Breast epithelium (tissue), 4 donors: ENCODE data around the gene HAO1. TPM values are rescaled to one million over a fixed set of nuclear protein-coding genes. Genes with fewer than 3 reads are reported as not detected.

Source experiments
- DNase-seq, 2 donors: peaks; one replicate each; pipeline ENCODE4 v3.0.0-alpha.2; 2019; ENCODE audit warnings: low spot score in 2 of 2
- H3K27ac ChIP-seq, 2 donors: fragments of 200-600 bp; sonication (generic) in 1 of 2; one replicate each; pipeline ENCODE4 v1.5.1; 2016 to 2019; ENCODE audit warnings: mild to moderate bottlenecking in 1 of 2
- H3K27me3 ChIP-seq, 2 donors: fragments of 200-600 bp; sonication (generic) in 1 of 2; one replicate each; pipeline versions ENCODE4 v1.5.1 to v1.6.0; 2017 to 2019; ENCODE audit warnings: control low read depth in 1 of 2, mild to moderate bottlenecking in 1 of 2
- H3K36me3 ChIP-seq: fragments of 200-600 bp; one replicate; pipeline ENCODE4 v1.5.1; 2019
- H3K4me1 ChIP-seq, 2 donors: fragments of 200-600 bp; sonication (generic); one replicate each; pipeline ENCODE4 v1.5.1; 2016 to 2019; ENCODE audit warnings: control low read depth in 1 of 2
- H3K4me3 ChIP-seq, 3 donors: fragments of 200-600 bp; sonication (generic); 1 replicate in 2 of 3; 2 replicates in 1 of 3; pipeline ENCODE4 v1.5.1; 2016 to 2019; ENCODE audit warnings: mild to moderate bottlenecking in 3 of 3, moderate library complexity in 2 of 3
- H3K9me3 ChIP-seq, 2 donors: fragments of 200-600 bp; sonication (generic) in 1 of 2; one replicate each; pipeline ENCODE4 v1.5.1; 2016 to 2019; ENCODE audit warnings: control low read depth in 1 of 2
- POLR2A ChIP-seq: fragments of 450-650 bp; IDR thresholded peaks from one replicate; pipeline ENCODE4 v1.6.1; 2016; ENCODE audit warnings: antibody characterized with exemption, mild to moderate bottlenecking, moderate library complexity
- POLR2AphosphoS5 ChIP-seq, 3 donors: sonication (generic); formaldehyde crosslinking; IDR thresholded peaks; one replicate each; pipeline ENCODE4 v1.6.1; 2017; ENCODE audit warnings: antibody characterized with exemption in 3 of 3
- intact Hi-C: fragments of 100-400 bp; cut with DNase I; formaldehyde crosslinking; loops from one replicate; pipeline ENCODE4 v1.15.1; 2023; ENCODE audit warnings: low total_unique reads
- total RNA-seq, 3 donors: library from RNA; depleted of rRNA; stranded (reverse); fragments of >200 nt; gene quantifications; one replicate each; pipeline ENCODE4 v1.1.0, GENCODE V29; 2016
- TF ChIP-seq, protein P1 (sequence below), 3 donors: fragments of 450-650 bp; IDR thresholded peaks; one replicate each; pipeline ENCODE4 v1.5.1; 2016 to 2017; ENCODE audit warnings: antibody characterized with exemption in 3 of 3, mild to moderate bottlenecking in 3 of 3, moderate library complexity in 3 of 3

Gene HAO1
- total RNA-seq, 3 donors from 2014 or later = not detected

DNA sequence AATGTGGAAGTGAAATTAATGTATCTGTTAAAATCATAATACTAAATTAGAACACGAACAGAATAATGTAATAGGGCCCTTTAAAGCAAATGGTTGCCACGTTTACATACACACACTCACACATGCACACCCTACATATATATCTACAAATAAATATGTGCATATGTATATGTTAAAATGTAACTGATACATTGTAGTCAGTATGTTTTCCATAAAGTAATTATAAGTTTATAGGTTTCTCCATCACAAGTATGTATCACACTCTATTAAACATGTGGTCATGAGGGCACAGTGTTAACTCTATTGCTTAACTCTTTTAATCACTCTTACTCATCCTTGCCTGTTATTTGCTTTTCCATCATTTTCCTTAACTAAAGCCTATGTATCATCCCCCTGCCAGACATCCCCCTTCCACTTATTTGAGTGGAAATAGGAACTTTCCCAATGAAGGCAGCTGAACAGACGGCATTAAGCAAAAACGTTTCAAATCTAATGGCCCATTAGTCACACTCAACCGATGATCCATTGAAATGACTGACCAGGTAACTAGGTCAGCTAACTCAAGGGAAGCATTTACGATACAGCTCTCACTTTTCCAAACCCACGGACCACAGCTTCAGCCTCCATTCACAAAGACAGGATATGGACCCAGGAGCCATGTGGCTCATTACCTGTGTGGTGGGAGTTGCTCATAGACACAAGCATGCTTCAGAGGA, 89.3 kb downstream of the HAO1 start:
- Histone ChIP-seq H3K27ac (no peak overlapping the region), H3K4me3 (no peak overlapping the region), H3K4me1 (no peaks in the 10 kb centered on the region), H3K27me3 (no peaks in the 10 kb centered on the region), H3K9me3 (no peaks in the 10 kb centered on the region), H3K36me3 (no peaks in the 10 kb centered on the region)
- intact Hi-C loops = no loop called here
- TF ChIP-seq POLR2AphosphoS5 (IDR thresholded peaks at IDR 0.05) = no peak
- no peak for TF ChIP-seq POLR2A
- TF ChIP-seq, protein P1, sequence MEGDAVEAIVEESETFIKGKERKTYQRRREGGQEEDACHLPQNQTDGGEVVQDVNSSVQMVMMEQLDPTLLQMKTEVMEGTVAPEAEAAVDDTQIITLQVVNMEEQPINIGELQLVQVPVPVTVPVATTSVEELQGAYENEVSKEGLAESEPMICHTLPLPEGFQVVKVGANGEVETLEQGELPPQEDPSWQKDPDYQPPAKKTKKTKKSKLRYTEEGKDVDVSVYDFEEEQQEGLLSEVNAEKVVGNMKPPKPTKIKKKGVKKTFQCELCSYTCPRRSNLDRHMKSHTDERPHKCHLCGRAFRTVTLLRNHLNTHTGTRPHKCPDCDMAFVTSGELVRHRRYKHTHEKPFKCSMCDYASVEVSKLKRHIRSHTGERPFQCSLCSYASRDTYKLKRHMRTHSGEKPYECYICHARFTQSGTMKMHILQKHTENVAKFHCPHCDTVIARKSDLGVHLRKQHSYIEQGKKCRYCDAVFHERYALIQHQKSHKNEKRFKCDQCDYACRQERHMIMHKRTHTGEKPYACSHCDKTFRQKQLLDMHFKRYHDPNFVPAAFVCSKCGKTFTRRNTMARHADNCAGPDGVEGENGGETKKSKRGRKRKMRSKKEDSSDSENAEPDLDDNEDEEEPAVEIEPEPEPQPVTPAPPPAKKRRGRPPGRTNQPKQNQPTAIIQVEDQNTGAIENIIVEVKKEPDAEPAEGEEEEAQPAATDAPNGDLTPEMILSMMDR (IDR thresholded peaks at IDR 0.05) = no peak
- no peak for DNase-seq

GRCh38 chr20:7849675-7850074, 90.6 kb downstream of the HAO1 start:
- H3K4me3 ChIP-seq = no peak overlapping the region
- H3K36me3 ChIP-seq = no peaks in the 10 kb centered on the region
- no peak overlapping the region for H3K27ac ChIP-seq
- no peak for DNase-seq
- H3K4me1 ChIP-seq = no peaks in the 10 kb centered on the region
- H3K27me3 ChIP-seq = no peaks in the 10 kb centered on the region
- intact Hi-C loops = no loop called here
- no peaks in the 10 kb centered on the region for H3K9me3 ChIP-seq
- TF ChIP-seq, protein P1 (IDR thresholded peaks at IDR 0.05) = no peak
- TF ChIP-seq POLR2AphosphoS5 (IDR thresholded peaks at IDR 0.05) = no peak
- no peak for TF ChIP-seq POLR2A

GRCh38 chr20:7848351-7848750, 91.9 kb downstream of the HAO1 start:
- Histone ChIP-seq H3K4me1 (no peaks in the 10 kb centered on the region), H3K27me3 (no peaks in the 10 kb centered on the region), H3K27ac (no peak overlapping the region), H3K4me3 (no peak overlapping the region), H3K36me3 (no peaks in the 10 kb centered on the region), H3K9me3 (no peaks in the 10 kb centered on the region)
- TF ChIP-seq POLR2AphosphoS5 (IDR thresholded peaks at IDR 0.05) (no peak), POLR2A (no peak)
- TF ChIP-seq, protein P1 (IDR thresholded peaks at IDR 0.05) = no peak
- intact Hi-C loops = no loop called here
- no peak for DNase-seq

DNA sequence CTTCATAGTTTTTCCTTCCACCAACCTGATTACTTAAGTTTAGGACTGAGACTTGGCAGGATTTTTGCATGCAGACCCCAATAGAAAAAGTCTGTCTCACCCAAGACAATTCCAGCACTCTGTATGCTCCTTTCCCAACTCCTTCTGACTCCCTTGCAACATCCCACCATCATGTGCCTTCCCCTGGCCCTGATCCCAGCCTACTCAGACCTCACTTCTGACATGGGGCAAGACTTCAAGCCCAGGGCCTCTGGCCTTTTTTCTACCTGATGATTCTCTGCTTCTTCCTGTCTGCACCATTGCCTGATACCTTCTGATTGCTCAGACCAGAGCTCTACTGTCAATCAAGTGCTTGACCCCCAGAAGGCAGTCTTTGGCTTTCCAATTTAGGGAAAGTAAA, 96.6 kb downstream of the HAO1 start:
- Histone ChIP-seq H3K36me3 (no peaks in the 10 kb centered on the region), H3K27ac (no peak overlapping the region), H3K9me3 (no peaks in the 10 kb centered on the region), H3K4me1 (no peaks in the 10 kb centered on the region), H3K27me3 (no peaks in the 10 kb centered on the region), H3K4me3 (no peak overlapping the region)
- TF ChIP-seq POLR2A (no peak), POLR2AphosphoS5 (IDR thresholded peaks at IDR 0.05) (peak in 1 of 3 donors; percentile 14)
- TF ChIP-seq, protein P1 (IDR thresholded peaks at IDR 0.05) = no peak
- intact Hi-C loops = no loop called here
- DNase-seq = no peak

- no peak for TF ChIP-seq POLR2AphosphoS5 (IDR thresholded peaks at IDR 0.05)
- TF ChIP-seq, protein P1 (IDR thresholded peaks at IDR 0.05) = no peak
- TF ChIP-seq POLR2A = no peak
- Histone ChIP-seq H3K27ac (no peak overlapping the region), H3K36me3 (no peaks in the 10 kb centered on the region), H3K4me1 (no peaks in the 10 kb centered on the region), H3K4me3 (no peak overlapping the region), H3K9me3 (no peaks in the 10 kb centered on the region), H3K27me3 (no peaks in the 10 kb centered on the region)
- intact Hi-C loops = no loop called here
- no peak for DNase-seq
Observed at GRCh38 chr20:7841971-7842310, 98.3 kb downstream of the HAO1 start.
